HG02623 (cell line): ENCODE measurements around the gene ZBTB8A.
"Not testable (repeated sequence)": the region's sequence is repeated elsewhere in the genome, so short reads cannot be mapped to it uniquely, and the experiment has no call there.

Experiments used
- ATAC-seq: cut with Tn5 transposase; IDR thresholded peaks from one replicate; pipeline ENCODE4 v1.9.1; 2021; ENCODE audit warnings: moderate library complexity; ENCODE audit not compliant: unreplicated experiment

Gene ZBTB8A

DNA sequence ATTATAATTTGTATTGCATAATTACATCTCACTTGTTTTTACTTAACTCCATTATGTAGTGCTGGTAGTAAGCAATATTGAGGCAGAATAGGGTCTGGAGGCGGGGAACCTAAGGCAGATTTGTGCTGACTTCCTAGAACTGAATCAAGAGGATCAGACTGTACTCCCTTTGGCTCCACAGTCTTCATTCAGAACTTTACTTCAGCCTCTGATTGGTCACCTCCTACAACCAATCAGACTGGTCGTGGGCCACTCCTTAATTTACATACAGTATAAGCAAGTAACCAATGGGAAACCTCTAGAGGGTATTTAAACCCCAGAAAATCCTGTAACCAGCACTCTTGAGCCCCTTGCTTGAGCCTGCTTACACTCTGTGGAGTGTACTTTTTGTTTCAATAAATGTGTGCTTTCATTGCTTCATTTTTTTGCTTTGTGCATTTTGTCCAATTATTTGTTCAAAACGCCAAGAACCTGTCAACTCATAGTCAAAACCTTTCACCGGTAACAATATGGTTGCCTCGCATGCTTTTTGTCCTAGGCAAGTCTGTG, 79.5 kb downstream of the ZBTB8A start:
- no peak for ATAC-seq

DNA sequence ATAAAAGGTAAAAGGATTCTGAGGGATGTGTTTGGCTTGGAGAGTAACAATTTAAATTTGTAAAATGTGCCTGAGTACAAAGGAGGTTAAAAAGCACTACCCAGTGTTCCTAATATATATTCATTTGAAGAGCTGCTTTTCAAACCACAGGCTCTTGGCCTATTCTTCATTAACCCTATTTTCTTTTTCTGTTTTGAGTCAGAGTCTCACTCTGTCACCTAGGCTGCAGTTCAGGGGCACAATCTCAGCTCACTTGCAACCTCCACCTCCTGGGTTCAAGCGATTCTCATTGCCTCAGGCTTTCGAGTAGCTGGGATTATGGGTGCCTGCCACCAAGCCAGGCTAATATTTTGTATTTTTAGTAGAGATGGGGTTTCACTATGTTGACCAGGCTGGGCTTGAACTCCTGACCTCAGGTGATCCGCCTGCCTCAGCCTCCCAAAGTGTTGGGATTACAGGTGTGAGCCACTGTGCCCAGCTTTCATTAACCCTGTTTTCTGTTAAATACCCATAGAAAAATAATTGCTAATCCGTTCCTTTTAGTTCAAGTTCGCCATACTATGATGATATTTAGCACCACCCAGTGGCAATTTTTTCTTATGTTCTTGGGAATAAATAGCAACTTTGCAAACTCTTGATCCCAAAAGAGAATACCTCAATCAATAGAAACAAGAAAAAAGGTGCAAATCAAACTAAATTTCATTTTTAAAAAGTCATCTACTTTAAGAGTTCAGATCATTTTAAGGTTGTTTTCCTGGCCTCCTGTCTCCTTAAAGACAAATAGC, 80.7 kb downstream of the ZBTB8A start:
- peak; percentile 57 for ATAC-seq

DNA sequence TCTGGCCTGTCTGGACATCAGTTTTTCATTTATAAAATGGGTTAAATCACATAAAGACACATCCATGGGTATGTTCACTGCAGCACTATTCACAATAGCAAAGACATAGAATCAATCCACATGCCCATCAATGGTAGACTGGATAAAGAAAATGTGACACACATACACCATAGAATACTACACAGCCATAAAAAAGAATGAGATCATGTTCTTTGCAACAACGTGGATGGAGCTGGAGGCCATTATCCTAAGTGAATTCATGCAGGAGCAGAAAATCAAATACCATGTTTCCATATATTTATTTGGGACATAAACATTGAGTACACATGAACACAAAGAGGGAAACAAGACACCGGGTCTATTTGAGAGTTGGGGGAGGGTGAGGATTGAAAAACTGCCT, 83.0 kb downstream of the ZBTB8A start:
- ATAC-seq = no peak

DNA sequence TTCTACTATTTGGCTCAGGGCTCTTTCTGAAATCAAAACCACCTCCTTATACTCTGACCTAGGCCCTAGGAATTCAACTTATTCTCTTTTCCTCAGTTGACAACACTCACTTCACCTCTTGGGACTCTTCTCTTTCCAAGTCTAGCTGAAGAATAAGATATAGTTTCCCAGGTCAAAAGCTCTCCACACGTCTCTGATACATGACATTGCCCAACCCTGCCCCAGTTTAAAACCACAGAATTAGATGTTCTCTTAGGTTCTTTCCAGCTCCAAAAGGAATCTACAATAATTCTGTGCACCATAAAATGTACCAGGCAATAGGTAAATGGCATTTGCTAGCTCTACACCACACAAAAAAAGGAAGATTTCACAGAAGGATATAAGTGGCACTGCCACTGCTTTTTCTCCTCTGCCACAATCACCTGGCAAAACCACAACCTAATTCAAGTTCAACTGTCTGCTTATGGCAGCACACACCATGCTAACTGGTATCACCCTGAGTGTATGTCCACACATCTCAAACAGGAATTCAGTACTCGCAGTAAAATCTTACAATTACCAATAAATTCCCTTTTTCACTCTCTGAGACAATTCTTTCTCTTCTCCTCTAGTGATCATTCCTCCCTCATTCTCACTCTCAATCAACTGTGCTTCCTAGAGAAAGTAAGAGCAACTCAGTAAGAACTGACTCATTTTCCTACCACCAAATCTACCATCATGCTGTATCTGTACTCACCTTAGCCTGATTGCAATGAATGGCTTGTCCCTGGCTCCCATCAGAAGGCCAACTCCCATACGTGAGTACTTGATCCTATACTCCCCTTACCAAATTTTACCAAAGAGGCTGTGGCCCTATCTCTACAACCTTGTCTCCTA, 83.8 kb downstream of the ZBTB8A start:
- ATAC-seq = no peak

DNA sequence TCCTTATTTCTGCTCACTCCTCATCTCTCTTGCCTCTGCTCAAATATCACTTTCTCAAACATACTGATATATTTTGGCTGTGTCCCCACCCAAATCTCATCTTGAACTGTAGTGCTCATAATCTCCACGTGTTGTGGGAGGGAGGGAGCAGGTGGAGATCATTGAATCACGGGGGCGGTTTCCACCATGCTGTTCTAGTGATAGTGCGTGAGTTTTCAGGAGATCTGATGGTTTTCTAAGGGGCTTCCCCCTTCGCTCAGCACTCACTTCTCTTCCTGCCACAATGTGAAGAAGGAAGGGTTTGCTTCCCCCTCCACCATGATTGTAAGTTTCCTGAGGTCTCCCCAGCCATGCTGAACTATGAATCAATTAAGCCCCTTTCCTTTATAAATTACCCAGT, 84.5 kb downstream of the ZBTB8A start:
- ATAC-seq = no peak

DNA sequence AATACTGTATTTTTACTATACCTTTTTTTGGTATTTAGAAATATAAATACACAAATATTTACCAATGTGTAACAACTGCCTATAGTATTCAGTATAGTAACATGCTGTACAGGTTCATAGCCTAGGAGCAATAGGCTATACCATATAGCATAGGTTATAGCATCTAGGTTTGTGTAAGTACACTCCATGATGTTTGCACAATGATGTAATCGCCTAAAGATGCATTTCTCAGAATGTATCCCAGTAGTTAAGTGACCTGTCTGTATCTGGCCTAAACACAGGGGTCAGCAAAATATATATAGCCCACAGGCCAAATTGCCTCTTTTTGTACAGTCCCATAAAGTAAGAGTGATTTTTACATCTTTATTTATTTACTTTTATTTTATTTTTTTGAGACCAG, 86.9 kb downstream of the ZBTB8A start:
- ATAC-seq = no peak

DNA sequence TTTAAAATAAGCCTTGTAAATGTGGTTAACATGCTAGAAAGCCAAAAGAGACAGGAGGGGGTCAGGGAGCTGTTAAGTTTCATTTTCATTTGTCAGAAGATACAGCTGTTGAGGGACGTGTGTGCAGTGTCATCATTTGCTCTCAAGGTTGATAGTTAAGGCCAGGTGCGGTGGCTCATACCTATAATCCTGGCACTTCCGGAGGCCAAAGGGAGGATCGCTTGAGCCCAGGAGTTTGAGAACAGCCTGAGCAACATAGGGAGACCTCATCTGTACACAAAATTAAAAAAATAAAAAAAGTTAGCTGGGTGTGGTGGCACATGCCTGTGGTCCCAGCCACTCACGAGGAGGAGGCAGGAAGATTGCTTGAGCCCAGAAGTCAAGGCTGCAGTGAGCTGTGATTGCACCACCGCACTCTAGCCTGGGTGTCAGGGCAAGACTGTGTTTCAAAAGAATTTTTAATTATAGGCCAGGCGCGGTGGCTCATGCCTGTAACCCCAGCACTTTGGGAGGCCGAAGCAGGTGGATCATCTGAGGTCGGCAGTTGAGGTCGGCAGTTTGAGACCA, 88.5 kb downstream of the ZBTB8A start:
- peak; percentile 59 for ATAC-seq

DNA sequence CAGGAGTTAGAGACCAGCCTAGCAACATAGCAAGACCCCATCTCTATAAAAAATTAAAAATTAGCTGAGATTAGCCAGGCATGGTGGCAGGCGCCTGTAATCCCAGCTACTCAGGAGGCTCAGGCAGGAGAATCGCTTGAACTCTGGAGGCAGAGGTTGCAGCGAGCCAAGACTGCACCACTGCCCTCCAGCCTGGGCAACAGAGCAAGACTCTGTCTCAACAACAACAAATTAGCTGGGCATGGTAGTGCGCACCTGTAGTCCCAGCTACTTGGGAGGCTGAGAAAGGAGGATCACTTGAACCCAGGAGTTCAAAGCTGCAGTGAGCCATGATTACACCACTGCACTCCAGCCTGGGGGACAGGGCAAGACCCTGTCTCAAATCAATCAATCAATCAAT, 90.9 kb downstream of the ZBTB8A start:
- not testable (repeated sequence) for ATAC-seq

DNA sequence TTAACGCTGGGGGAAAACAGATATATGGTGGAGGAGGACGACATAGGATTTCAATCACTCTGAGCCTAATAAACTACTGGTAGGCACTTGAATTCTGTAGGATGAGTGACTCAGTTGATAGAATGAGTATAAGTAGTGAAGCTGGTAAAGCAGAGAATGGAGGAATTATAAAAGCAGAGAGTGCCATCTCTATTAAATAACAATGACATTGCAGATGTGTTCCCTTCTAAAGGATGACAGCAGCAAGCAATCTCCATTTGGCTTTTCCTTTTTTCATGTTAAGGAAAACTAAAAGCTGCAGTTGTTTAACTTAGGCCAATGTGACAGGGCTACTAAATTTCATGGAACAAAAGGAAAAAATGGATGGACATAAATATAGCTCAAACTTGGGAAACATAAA, 93.6 kb downstream of the ZBTB8A start:
- no peak for ATAC-seq

DNA sequence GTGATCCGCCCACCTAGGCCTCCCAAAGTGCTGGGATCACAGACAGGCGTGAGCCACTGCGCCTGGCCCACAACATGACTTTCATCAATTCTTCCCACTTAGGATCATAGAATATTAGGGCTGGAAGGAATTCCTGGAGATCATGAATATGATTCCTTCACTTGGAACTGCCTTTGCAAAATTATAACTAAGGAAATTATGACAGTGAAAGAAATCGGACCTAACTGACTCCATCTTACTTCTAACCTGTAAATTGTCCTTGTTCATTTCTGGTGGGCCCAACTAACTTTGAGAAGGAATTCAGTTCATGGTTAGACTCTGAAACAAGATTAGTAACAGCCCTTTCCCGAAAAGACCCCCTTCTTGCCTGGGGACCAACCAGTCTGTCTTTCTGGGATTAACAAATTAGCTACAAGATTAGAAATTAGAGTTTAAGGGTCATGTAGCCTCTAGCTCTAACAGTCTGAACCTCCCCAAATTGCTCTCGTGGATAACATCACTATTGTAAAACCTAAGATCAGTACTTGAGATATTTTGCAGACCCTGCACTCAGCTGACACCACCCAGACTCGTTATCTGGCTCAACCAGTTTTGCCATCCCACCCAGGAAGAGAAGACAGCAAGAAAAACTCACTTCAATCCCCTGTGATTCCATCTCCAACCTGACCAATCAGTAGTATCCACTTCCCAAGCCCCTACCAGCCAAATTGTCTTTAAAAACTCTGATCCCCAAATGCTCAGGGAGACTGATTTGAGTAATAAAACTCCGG, 96.5 kb downstream of the ZBTB8A start:
- ATAC-seq = no peak

DNA sequence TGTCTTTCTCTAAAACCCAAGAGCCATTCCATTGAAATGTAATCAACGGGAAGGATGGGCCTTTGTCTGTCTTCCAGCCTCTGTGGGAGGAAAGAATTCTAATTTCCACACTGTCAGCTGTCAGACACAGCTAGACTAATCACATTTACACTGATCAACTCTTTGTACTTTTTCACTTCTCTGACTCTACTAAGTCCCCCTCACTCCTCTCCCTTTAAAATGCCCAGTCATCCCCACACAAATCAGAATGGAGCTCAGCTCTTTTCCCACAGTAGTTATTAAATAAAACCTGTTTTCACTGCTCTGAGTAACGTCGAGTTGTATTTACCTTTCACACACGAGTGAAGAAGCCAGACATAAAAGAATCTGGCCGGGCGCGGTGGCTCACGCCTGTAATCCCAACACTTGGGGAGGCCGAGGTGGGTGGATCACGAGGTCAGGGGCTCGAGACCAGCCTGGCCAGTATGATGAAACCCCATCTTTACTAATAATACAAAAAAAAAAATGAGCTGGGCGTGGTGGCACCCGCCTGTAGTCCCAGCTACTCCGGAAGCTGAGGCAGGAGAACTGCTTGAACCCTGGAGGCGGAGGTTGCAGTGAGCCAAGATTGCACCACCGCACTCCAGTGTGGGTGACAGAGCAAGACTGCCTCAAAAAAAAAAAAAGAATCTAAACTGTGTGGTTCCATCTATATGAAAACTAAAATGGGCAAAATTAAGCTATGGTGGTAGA, 97.9 kb downstream of the ZBTB8A start:
- ATAC-seq = no peak

DNA sequence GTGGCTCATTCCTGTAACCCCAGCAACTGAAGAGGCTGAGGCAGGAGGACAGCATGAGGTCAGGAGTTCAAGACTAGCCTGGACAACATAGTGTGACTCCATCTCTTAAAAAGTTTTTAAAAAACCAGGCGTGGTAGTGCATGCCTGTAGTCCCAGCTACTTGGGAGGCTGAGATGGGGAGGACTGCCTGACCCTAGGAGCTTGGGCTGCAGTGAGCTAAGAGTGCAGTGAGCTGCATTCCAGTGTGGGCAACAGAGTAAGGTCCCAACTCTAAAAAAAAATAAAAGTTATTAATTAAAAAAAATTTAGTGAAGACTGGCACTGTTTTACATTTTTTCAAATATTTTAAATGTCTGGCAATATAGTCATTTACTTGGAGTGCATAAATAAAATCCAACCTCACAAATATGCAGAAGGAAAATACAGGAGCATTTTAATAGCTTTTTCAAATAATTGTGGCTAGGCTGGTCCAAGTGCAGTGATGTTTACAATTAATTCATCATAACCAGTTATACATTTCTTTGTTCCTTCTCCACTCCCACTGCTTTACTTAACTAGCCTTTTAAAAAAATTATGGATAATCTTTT, 100.4 kb downstream of the ZBTB8A start:
- no peak for ATAC-seq

DNA sequence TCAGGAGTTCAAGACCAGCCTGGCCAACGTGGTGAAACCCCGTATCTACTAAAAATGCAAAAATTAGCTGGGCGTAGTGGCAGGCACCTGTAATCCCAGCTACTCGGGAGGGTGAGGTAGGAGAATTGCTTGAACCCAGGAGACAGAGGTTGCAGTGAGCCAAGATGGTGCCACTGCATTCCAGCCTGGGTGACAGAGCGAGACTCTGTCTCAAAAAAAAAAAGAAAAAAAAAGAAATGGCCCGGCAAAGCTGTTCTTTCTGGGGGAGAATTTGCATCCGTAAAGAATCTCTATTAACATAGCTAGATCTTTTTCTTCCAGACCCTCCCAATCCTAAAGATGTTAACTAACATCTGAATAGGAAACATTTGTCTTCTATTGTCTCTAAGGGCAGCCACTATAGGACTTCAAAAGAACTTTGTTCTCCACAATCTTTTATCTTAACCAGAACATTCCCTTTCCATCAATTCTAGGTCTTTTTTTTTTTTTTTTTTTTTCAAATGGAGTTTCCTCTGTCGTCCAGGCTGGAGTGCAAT, 103.1 kb downstream of the ZBTB8A start:
- ATAC-seq = not testable (repeated sequence)

DNA sequence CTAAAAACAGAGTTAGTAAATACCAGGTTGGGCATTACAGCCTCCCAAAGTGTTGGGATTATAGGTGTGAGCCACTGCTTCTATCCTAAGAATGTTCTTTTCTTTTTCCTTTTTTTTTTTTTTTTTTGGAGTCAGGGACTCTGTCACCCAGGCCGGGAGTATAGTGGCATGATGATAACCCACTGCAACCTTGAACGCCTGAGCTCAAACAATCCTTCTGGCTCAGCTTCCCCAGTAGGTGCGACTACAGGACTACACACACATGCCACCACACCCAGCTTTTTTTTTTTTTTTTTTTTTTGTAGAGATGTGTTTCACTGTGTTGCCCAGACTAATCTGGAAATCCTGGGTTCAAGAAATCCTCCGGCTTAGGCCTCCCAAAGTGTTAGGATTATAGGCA, 105.2 kb downstream of the ZBTB8A start:
- ATAC-seq = no peak

DNA sequence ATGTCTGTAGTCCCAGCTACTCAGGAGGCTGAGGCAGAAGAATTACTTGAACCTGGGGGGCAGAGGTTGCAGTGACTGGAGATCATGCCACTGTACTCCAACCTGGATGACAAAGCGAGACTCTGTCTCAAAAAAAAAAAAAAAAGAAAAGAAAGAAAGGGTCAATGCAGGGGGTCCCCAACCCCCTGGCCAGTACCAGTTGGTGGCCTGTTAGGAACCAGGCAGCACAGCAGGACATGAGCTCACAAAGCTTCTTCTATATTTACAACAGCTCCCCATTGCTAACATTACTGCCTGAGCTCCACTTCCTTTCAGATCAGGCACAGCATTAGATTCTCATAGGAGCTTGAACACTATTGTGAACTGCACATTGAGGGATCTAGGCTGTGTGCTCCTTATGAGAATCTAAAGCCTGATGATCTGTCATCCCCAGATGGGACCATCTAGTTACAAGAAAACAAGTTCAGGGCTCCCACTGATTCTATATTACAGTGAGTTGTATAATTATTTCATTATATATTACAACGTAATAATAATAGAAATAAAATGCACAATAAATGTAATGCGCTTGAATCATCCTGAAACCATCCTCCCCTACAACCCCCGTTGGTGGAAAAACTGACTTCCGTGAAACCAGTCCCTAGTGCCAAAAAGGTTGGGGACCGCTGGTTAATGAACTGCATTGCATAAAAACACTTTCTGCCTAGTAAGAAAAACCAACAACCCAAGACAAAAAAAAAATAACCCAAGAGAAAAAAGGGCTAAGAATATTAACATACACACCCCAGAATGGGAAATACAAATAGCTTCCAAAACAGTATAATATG, 108.3 kb downstream of the ZBTB8A start:
- ATAC-seq = no peak

DNA sequence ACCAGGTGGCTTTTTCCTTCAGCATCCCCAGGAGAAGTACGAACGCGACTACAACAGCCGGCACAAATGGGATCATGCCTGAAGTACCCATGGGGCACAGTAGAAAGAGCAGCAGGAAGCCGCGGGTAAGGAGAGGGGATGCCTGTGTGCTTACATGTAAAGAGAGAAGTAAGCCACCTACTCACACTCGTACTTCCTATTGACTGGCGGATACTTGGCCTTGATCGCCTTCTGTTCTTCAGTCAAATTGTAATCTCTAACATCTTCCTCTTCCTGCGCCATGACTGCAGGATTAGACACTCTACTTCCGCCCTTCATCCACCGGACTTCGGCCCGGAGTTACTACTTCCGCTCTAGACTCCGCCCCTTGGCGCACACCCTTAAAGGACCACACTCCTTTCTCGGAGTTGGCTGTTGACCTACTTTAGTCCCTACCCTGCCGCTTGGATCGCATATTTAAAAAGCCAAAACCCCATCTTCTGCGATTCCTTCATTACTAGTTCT, 111.1 kb downstream of the ZBTB8A start, which contains the start of gene ZBTB8OS:
TSS of gene ZBTB8OS (minus strand) at position 303 of the 504 bp plus-strand sequence. CDS start at position 282, 21 bp downstream.
- peak; percentile 53 for ATAC-seq

DNA sequence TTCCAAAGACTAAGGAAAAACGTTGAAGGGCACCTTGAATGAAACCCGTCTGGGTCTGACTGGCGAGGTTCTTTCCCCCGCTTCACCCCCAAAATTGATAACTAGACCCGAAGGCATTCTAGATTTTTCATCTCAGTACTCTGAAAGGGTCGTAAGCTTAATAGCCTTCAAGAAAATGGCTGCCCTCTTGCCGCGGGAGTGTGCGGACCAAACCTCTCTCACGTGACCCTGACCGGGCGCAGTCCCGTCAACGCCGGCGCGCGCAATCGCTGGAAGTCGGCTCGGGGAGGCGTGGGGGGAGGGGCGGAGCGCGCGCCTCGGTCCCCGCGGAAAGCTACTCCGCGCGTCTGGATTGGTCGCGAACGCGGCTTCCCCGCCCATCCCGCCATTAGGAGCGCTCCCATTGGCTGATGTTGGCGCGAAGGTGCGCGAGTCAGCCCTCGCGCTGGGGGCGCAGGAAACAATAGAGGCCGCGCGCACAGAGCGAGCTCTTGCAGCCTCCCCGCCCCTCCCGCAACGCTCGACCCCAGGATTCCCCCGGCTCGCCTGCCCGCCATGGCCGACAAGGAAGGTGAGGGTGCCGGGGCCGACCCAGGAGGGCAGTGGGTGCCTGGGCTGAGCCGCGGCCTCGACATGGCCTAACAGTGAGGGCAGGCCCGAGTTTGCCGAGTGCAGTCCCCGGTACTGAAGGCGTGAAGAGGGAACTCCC, 111.7 kb downstream of the ZBTB8A start, which contains the start of gene RBBP4:
TSS of gene RBBP4 (plus strand) at position 457 of the 709 bp plus-strand sequence. CDS start at position 556, 99 bp downstream.
- ATAC-seq = peak; percentile 82
